ENCODE results near the gene CSNK1G2.

- TF ChIP-seq CTCF (IDR thresholded peaks at IDR 0.05) (no peak), POLR2AphosphoS5 (IDR thresholded peaks at IDR 0.05) (no peak)
Observed at GRCh38 chr19:1985588-1986356, 44.8 kb downstream of the CSNK1G2 start.
